OCI-LY3 (cell line): ENCODE results near the gene TMEM247.
A peak's percentile ranks its signal among the peaks of the same experiment; 100 is the strongest.

ENCODE experiments used
- EZH2phosphoT487 ChIP-seq: fragments of 200-600 bp; shearing (Covaris generic); IDR thresholded peaks from 2 replicates; pipeline ENCODE4 v1.6.1; 2018; ENCODE audit warnings: antibody characterized with exemption, mixed run types, low read depth
- TF ChIP-seq, protein P1 (sequence below): fragments of 200-600, 300-600 bp; sonication (generic); IDR thresholded peaks from 2 replicates; pipeline ENCODE4 v1.5.1; 2014; ENCODE audit warnings: antibody characterized with exemption, low read length, low read depth

GRCh38 chr2:46486436-46486835, 7.1 kb downstream of the TMEM247 start:
- TF ChIP-seq, protein P1, sequence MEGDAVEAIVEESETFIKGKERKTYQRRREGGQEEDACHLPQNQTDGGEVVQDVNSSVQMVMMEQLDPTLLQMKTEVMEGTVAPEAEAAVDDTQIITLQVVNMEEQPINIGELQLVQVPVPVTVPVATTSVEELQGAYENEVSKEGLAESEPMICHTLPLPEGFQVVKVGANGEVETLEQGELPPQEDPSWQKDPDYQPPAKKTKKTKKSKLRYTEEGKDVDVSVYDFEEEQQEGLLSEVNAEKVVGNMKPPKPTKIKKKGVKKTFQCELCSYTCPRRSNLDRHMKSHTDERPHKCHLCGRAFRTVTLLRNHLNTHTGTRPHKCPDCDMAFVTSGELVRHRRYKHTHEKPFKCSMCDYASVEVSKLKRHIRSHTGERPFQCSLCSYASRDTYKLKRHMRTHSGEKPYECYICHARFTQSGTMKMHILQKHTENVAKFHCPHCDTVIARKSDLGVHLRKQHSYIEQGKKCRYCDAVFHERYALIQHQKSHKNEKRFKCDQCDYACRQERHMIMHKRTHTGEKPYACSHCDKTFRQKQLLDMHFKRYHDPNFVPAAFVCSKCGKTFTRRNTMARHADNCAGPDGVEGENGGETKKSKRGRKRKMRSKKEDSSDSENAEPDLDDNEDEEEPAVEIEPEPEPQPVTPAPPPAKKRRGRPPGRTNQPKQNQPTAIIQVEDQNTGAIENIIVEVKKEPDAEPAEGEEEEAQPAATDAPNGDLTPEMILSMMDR = 0 out of 2 replicates have a peak, but pooled peaks have one; percentile 5
- TF ChIP-seq EZH2phosphoT487 = no peak
